ENCODE results near the gene FAM181A. TPM values are rescaled to one million over a fixed set of nuclear protein-coding genes. Genes with fewer than 3 reads are reported as not detected.

Gene FAM181A
- total and polyA plus RNA-seq, 2 donors: 0.11 TPM; not detected in 1

DNA sequence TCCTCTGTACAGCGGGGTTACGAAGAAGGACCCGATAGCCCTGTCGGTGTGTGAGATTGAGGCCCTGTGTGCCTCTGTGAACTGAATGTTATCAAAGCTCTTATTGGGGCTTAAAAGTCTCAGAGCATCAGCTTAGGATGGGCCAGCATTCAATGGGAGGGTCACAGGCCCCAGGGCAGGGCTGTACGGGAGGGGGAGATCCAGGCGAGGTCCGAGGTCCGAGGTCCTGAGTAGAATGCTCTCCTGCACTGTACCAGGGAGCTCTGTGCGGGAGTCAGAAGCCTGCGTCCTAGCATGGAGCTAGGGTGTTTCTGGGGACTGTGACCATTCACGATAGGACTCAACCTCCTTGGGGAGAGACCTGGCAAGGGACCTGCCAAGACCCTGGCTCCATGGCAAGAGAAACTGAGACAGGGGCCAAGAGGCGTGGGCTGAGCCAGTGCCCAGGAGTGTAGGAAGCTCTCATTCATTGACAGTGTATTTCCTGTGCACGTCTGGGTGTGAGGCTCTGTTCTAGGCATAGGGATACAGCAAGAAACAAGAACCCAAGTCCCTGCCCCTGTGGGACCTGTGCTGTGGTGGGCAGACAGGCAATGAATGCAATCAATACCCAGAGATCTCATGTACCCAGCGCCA lies 12.0 kb upstream of the FAM181A start:
- Histone ChIP-seq H3K27me3 (ENCODE audit: control insufficient read depth in 2 of 2, insufficient read depth in 1 of 2, low read length in 1 of 2) (no peaks in the 10 kb centered on the region), H3K4me1 (ENCODE audit: control insufficient read depth in 2 of 2, insufficient read depth in 2 of 2, low read length in 2 of 2) (no peaks in the 10 kb centered on the region), H3K36me3 (ENCODE audit: control insufficient read depth in 2 of 2, insufficient read depth in 2 of 2, low read length in 1 of 2) (no peaks in the 10 kb centered on the region), H3K9me3 (ENCODE audit: control insufficient read depth in 2 of 2, insufficient read depth in 1 of 2, low read length in 1 of 2) (peaks cover 0 to 9% of the 10 kb centered on the region in 2 donors), H3K4me3 (ENCODE audit: low read length in 2 of 2) (no peak overlapping the region), H3K27ac (ENCODE audit: low read depth in 1 of 2, low read length in 1 of 2) (no peak overlapping the region)
- 88% methylated on average over 14 of the region's 14 CpGs for WGBS
- DNase-seq (ENCODE audit: low read depth in 6 of 9, low spot score in 9 of 9): no peak

DNA sequence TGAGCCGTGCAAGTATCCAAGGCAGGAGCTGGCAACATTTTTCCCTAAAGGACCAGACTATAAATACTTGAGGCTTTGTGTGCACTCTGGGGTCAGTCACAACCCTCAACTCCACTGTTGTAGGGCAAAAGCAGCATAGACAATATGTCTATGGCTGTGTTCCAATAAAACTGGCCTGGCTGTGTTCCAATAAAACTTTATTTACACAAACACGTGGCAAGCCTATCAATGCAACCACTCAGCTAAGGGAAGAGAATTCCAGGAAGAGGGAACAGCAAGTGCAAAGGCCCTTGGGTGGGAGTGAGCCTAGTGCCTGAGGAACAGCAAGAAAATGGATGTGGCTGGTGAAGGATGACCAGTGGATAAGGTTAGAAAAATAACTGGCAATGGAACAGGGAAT lies 11.3 kb upstream of the FAM181A start:
- peaks cover 0 to 9% of the 10 kb centered on the region in 2 donors for H3K9me3 ChIP-seq (ENCODE audit: control insufficient read depth in 2 of 2, insufficient read depth in 1 of 2, low read length in 1 of 2)
- H3K27ac ChIP-seq (ENCODE audit: low read depth in 1 of 2, low read length in 1 of 2): no peak overlapping the region
- no peak overlapping the region for H3K4me3 ChIP-seq (ENCODE audit: low read length in 2 of 2)
- no peaks in the 10 kb centered on the region for H3K36me3 ChIP-seq (ENCODE audit: control insufficient read depth in 2 of 2, insufficient read depth in 2 of 2, low read length in 1 of 2)
- H3K4me1 ChIP-seq (ENCODE audit: control insufficient read depth in 2 of 2, insufficient read depth in 2 of 2, low read length in 2 of 2): no peaks in the 10 kb centered on the region
- no peaks in the 10 kb centered on the region for H3K27me3 ChIP-seq (ENCODE audit: control insufficient read depth in 2 of 2, insufficient read depth in 1 of 2, low read length in 1 of 2)
- no peak for DNase-seq (ENCODE audit: low read depth in 6 of 9, low spot score in 9 of 9)
- 64% methylated on average over 2 of the region's 2 CpGs for WGBS

DNA sequence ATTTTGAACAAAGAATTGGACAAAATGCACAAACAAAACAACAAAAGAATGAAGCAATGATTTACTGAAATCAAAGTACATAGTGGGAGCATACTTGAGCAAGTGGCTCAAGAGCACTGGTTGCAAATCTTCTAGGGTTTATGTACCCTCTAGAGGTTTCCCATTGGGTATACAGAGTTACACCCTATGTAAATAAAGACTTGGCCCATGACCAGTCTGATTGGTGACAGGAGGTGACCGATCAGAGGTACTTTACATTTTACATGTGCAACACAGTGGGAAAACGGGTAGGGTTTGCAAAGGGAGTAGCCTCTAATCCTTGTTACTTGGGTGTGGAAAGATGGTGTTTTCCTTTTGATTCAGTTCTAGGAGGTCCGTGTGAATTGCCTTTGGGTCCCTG lies 10.6 kb upstream of the FAM181A start:
- DNase-seq (ENCODE audit: low read depth in 6 of 9, low spot score in 9 of 9): no peak
- Histone ChIP-seq H3K27ac (ENCODE audit: low read depth in 1 of 2, low read length in 1 of 2) (no peak overlapping the region), H3K9me3 (ENCODE audit: control insufficient read depth in 2 of 2, insufficient read depth in 1 of 2, low read length in 1 of 2) (peaks cover 0 to 9% of the 10 kb centered on the region in 2 donors), H3K27me3 (ENCODE audit: control insufficient read depth in 2 of 2, insufficient read depth in 1 of 2, low read length in 1 of 2) (no peaks in the 10 kb centered on the region), H3K36me3 (ENCODE audit: control insufficient read depth in 2 of 2, insufficient read depth in 2 of 2, low read length in 1 of 2) (no peaks in the 10 kb centered on the region), H3K4me1 (ENCODE audit: control insufficient read depth in 2 of 2, insufficient read depth in 2 of 2, low read length in 2 of 2) (no peaks in the 10 kb centered on the region), H3K4me3 (ENCODE audit: low read length in 2 of 2) (no peak overlapping the region)
- 73% methylated on average over 3 of the region's 3 CpGs for WGBS

DNA sequence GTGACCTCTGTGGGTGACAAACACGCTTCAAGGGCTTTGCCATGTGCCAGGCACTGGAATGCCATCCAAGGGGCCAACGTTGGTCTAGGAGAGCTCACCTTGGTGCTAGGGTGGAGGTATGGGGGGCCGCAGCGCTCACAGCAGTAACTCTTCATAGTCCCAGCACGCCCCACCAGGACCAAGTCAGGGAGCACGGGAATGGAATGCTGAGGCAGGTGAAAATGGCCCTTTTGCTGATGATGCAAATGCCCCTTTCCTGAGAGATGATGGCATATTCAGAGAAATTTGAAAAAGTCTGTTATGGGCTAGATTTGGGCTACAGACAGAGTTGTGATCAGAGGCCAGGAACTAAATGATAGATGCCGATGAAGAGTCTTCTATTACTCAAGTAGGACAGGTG lies 10.0 kb upstream of the FAM181A start:
- no peak overlapping the region for H3K27ac ChIP-seq (ENCODE audit: low read depth in 1 of 2, low read length in 1 of 2)
- no peaks in the 10 kb centered on the region for H3K4me1 ChIP-seq (ENCODE audit: control insufficient read depth in 2 of 2, insufficient read depth in 2 of 2, low read length in 2 of 2)
- DNase-seq (ENCODE audit: low read depth in 6 of 9, low spot score in 9 of 9): no peak
- peaks cover 0 to 9% of the 10 kb centered on the region in 2 donors for H3K9me3 ChIP-seq (ENCODE audit: control insufficient read depth in 2 of 2, insufficient read depth in 1 of 2, low read length in 1 of 2)
- 90% methylated on average over 7 of the region's 7 CpGs for WGBS
- H3K27me3 ChIP-seq (ENCODE audit: control insufficient read depth in 2 of 2, insufficient read depth in 1 of 2, low read length in 1 of 2): no peaks in the 10 kb centered on the region
- no peak overlapping the region for H3K4me3 ChIP-seq (ENCODE audit: low read length in 2 of 2)
- H3K36me3 ChIP-seq (ENCODE audit: control insufficient read depth in 2 of 2, insufficient read depth in 2 of 2, low read length in 1 of 2): no peaks in the 10 kb centered on the region

DNA sequence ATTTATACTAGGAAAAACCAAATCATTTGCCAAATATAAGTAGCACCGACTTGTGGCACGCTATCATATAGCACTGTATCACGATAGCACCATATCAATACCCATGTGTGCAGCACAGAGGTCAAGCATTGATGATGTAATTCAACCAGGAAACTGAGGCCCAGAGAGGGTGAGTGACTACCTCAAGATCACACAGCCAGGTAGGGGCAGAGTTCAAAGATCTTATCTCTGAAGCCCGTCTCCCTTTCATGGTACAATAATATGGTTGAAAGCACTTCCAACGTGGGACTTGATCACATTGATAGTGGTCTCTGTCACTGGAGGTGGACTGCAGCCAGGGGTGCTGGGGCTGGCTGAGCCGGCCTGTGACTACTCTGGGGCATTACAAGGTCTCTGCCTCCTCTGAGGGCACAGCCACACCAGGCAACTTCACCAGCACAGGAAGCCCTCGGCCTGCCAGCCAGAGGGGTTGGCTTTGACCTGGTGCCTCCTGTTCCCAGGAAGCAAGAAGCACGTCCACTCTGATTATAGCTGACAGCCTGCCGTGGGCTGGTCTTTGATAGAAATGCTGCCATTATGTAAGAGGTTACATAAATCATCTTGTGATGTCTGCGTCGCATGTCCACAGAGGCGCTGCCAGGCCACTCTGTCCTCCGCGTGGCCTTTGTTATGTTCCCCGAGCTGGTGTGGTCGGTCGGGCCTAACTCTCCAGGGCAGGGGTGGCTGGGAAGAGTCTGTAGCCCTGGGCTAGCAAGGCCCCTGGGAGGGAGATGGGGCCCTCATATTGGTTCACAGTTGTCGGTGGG lies 5.9 kb upstream of the FAM181A start:
- WGBS: 91% methylated on average over 18 of the region's 18 CpGs

DNA sequence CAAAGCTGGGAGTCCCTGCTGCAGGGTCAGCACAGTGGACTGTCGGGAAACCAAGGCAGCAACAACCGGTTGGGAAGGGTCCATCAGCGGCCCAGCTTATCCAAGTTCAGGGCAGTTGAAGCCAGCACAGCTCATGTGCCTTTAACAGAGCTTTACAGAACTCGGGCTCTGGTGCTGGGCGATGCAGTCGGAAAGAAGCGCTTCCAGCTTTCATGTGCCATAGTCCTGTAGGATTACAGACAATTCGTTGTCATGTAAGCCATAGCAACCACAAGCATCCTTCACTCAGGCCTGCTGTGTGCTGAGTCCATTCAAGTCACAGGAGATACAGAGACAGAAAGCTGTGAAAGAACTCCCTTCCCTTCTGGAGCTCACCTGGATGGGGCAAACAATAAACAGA lies 3.5 kb upstream of the FAM181A start:
- H3K4me3 ChIP-seq (ENCODE audit: low read length in 2 of 2): no peak overlapping the region
- no peak overlapping the region for H3K27ac ChIP-seq (ENCODE audit: low read depth in 1 of 2, low read length in 1 of 2)
- DNase-seq (ENCODE audit: low read depth in 6 of 9, low spot score in 9 of 9): no peak
- no peaks in the 10 kb centered on the region for H3K27me3 ChIP-seq (ENCODE audit: control insufficient read depth in 2 of 2, insufficient read depth in 1 of 2, low read length in 1 of 2)
- H3K36me3 ChIP-seq (ENCODE audit: control insufficient read depth in 2 of 2, insufficient read depth in 2 of 2, low read length in 1 of 2): no peaks in the 10 kb centered on the region
- H3K4me1 ChIP-seq (ENCODE audit: control insufficient read depth in 2 of 2, insufficient read depth in 2 of 2, low read length in 2 of 2): no peaks in the 10 kb centered on the region
- WGBS: 92% methylated on average over 8 of the region's 8 CpGs
- H3K9me3 ChIP-seq (ENCODE audit: control insufficient read depth in 2 of 2, insufficient read depth in 1 of 2, low read length in 1 of 2): no peaks in the 10 kb centered on the region

More for the DNA sequence above, 5.9 kb upstream of the FAM181A start:
- no peak overlapping the region for H3K27ac ChIP-seq (ENCODE audit: low read depth in 1 of 2, low read length in 1 of 2)
- no peak for DNase-seq (ENCODE audit: low read depth in 6 of 9, low spot score in 9 of 9)
- H3K4me3 ChIP-seq (ENCODE audit: low read length in 2 of 2): no peak overlapping the region
- H3K27me3 ChIP-seq (ENCODE audit: control insufficient read depth in 2 of 2, insufficient read depth in 1 of 2, low read length in 1 of 2): no peaks in the 10 kb centered on the region
- H3K9me3 ChIP-seq (ENCODE audit: control insufficient read depth in 2 of 2, insufficient read depth in 1 of 2, low read length in 1 of 2): no peaks in the 10 kb centered on the region
- no peaks in the 10 kb centered on the region for H3K4me1 ChIP-seq (ENCODE audit: control insufficient read depth in 2 of 2, insufficient read depth in 2 of 2, low read length in 2 of 2)
- H3K36me3 ChIP-seq (ENCODE audit: control insufficient read depth in 2 of 2, insufficient read depth in 2 of 2, low read length in 1 of 2): no peaks in the 10 kb centered on the region

DNA sequence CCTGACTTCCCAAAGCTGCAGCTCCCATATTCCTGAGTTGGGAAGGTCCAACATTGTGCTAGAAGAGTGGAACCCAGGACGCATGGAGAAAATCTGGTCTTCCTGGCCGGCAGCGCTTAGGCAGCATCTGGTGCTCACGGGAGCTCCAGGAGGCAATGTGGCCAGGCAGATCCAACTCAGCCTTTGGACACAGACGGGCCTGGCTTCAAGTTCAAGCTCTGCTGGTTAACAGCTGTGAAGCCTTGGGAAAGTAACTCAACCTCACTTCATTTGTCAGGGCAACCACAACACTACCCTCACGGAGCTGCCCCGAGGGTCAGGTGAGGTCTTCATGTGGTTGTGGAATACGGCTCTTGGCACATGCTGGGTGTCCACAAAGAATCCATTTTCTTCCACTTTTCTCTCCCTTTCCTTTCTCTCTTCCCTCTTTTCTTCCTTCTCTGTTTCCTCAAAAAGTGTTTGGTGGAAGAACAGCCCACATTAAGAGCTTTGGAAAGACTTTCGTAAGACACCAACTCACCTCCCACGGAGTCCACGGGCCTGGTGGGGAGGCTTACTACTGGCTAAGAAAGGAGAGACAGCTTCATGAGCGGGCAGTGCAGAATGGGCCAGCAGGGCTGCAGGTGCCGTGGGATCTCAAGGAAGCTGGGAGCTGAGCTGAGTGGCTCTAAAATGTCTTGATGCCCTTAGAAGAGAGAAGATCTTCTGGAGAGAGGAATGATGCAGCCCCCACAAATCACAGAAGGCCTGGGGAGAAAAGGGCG lies 2.4 kb upstream of the FAM181A start:
- WGBS: 95% methylated on average over 14 of the region's 14 CpGs
- Histone ChIP-seq H3K4me1 (ENCODE audit: control insufficient read depth in 2 of 2, insufficient read depth in 2 of 2, low read length in 2 of 2) (no peaks in the 10 kb centered on the region), H3K4me3 (ENCODE audit: low read length in 2 of 2) (no peak overlapping the region), H3K27me3 (ENCODE audit: control insufficient read depth in 2 of 2, insufficient read depth in 1 of 2, low read length in 1 of 2) (no peaks in the 10 kb centered on the region), H3K36me3 (ENCODE audit: control insufficient read depth in 2 of 2, insufficient read depth in 2 of 2, low read length in 1 of 2) (no peaks in the 10 kb centered on the region), H3K27ac (ENCODE audit: low read depth in 1 of 2, low read length in 1 of 2) (no peak overlapping the region), H3K9me3 (ENCODE audit: control insufficient read depth in 2 of 2, insufficient read depth in 1 of 2, low read length in 1 of 2) (no peaks in the 10 kb centered on the region)
- DNase-seq (ENCODE audit: low read depth in 6 of 9, low spot score in 9 of 9): no peak

DNA sequence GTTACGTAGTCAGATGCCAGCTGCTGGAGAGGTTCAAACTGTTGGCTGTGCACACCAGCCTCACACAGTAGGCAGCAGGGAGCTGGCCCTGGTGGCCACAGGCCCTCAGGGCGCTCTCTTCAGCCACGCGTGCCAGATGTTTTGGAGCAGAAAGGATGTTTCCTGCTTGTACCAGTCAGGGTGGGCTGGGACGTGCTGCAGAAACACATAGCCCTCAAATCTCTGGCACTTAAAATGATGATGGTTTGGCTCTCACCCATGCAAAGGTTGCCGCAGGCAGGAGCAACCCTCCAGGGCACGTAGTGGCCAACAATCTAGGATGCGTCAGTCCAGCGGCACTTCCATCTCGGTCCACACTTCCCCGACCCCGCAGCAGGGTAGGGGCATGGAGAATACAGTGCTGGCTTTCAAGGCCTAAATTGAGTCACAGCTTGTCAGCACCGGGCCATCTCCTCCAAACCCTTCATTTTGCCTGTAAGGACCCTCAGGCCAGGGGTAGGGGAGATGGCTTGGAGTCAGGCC lies 1.7 kb upstream of the FAM181A start:
- no peak overlapping the region for H3K27ac ChIP-seq (ENCODE audit: low read depth in 1 of 2, low read length in 1 of 2)
- DNase-seq (ENCODE audit: low read depth in 6 of 9, low spot score in 9 of 9): no peak
- H3K36me3 ChIP-seq (ENCODE audit: control insufficient read depth in 2 of 2, insufficient read depth in 2 of 2, low read length in 1 of 2): no peaks in the 10 kb centered on the region
- no peaks in the 10 kb centered on the region for H3K9me3 ChIP-seq (ENCODE audit: control insufficient read depth in 2 of 2, insufficient read depth in 1 of 2, low read length in 1 of 2)
- no peaks in the 10 kb centered on the region for H3K27me3 ChIP-seq (ENCODE audit: control insufficient read depth in 2 of 2, insufficient read depth in 1 of 2, low read length in 1 of 2)
- H3K4me3 ChIP-seq (ENCODE audit: low read length in 2 of 2): no peak overlapping the region
- no peaks in the 10 kb centered on the region for H3K4me1 ChIP-seq (ENCODE audit: control insufficient read depth in 2 of 2, insufficient read depth in 2 of 2, low read length in 2 of 2)
- WGBS: 88% methylated on average over 13 of the region's 13 CpGs
